NCI-H345 treated with DMSO at 0.1 percent for 48 hours (cell line): ENCODE data around the gene NTF3.

Experiments
- DNase-seq: peaks from one replicate; lab custom pipeline; 2025; ENCODE audit not compliant: unreplicated experiment; lab: John Stamatoyannopoulos, UW

Gene NTF3

DNA sequence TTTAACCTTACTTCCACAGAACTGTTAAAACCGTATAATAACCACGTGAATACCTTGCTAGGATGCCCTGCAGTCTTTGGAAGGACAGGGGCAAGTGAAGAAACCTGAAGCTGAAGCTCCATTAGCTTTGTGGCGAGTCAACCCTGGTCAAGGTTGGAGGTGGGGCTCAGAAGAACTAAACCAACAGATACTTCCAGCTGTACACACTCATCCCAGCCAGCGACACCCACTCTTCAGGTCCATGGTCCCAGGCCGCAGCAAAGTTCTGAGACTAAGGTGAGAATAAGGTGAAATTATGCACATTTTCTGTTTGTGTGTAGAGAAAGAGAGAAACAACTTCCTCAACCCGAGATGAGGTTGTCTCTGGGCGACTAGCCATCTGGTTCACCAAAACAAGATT lies 77.6 kb downstream of the NTF3 start:
- no peak for DNase-seq

DNA sequence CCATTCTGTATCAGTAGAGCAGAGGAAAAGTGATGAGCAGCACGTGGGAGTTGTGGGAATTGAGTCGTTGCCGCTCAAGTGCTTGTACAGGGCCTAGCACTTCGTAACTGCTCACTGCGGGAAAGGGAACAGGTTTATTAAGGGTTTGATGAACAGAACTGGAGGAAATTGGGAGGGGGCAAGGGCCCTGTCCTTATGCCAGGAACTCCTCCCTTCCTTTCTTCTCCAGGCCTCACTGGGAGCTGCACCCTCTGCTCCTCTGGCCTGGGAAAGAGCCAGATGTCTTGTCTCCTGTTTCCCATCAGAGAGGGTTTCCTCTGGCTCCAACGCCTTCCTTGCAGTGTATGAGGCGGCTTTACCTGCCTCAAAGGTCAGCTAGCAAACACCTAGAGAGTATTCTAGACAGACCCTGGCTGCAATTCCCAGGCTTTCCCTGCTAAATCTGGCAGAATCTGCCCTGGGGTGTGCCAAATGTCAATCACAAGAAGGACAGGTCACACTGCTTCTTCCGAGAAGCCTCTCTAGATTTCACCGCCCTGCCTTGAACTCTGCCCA lies 78.4 kb downstream of the NTF3 start:
- DNase-seq = no peak

GRCh38 chr12:5511256-5511643 lies 79.3 kb downstream of the NTF3 start:
- DNase-seq = no peak

DNA sequence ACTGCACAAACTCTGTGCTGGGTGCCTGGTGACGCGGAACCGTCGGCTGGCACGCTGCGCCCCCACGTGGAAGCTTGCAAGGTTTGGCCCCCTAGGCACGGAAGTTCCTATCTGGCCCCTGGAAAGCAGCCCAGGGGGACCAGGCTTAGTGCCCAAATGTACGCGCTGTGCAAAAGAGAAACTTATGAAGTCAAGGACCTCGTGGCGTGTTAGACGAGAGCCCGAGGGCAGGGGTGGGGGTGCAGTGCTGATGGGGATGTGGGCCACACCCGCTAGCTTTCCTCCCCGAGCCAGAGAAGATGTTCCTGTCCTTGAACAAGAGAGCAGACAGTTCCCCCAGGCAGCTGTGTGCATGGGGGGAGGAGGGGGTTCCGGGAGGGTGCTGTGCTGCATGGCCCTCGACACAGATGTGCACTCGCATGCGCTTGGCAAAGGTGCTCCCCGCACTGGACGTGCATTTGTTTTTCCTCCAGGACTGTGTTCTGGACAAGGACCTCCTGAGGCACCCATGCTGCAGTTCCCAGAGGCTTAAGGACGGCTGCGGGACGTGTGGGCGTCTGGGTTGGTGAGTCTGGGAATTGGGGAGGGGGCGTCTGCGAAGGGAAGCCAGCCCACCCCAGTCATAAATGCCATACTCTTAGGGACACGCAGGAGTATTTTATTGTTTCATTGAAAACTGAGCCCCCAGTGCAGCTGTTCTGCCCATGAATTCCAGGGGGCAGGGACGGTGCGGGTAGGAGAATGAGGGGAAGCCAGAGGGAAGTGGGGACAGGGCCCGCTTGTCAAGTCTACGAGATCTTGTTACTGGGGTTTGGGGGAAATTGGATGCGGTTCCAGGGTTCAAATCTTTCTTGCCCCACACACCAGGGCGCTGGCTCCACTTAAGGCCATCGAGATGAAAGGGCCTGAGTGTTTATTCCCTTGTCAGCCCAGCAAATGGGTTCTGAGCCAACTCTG lies 80.0 kb downstream of the NTF3 start:
- DNase-seq = no peak

DNA sequence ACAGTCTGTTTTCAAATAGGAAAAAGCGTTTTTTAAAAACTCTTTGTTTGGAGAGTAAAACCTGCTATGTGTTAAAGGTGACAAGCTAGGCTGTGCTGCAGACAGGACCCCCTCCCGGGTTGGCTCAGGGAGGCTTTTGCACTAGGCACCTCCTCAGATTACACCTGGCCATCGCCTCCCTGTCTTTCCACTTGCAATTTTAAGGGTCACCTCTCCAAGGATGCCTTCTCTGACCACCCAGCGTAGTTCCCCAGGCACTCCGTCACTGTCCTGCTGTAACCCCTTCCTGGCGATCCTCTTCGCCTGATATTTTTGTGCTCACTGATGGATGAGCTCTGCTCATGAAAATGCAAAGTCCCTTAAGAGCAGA lies 80.7 kb downstream of the NTF3 start:
- no peak for DNase-seq

- DNase-seq = no peak
These were observed 81.5 kb downstream of the NTF3 start for GRCh38 chr12:5513406-5513805.

- no peak for DNase-seq
These were observed 82.1 kb downstream of the NTF3 start for GRCh38 chr12:5514016-5514415.

- no peak for DNase-seq
These were observed 82.6 kb downstream of the NTF3 start for GRCh38 chr12:5514545-5514944.

- DNase-seq = no peak
These were observed 83.5 kb downstream of the NTF3 start for GRCh38 chr12:5515458-5515857.

- DNase-seq = no peak
These were observed 84.7 kb downstream of the NTF3 start for GRCh38 chr12:5516371-5517241.

DNA sequence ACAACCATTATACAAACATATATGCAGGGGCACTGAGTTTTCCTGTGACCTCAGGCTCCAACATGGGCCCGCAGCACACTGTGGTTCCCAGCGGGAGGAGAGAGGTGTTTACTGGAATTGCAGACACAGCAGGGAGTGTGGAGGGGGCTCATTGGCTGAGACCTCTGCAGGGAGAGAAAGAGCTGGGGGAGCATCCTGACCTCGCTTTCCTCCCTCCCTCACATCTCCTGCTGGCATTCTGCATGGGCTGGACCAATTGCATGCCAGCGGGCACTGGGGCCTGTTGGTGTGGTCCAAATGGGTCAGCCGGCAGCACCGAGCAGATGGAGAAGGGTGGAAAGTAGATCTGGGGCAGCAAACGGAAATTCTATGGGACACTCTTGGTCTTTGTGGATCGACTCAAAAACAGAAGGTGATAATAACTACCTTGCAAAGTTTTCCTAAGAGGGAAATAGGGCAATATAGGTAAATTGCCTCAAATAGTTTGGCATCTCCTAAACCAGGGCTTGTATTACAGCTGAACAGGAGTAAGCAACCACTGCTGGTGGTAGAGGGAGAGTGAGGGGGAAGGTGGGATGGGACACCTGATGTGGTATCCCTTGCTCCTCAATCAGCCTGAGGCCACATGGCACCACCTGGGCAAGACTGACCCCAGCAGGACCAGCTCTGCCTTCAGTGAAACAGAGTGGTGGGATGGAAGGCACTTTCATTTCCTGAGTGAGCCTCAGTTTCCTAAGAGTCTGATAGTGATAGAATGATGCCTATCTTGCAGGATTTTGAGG lies 86.9 kb downstream of the NTF3 start:
- DNase-seq = no peak

- DNase-seq = no peak
These were observed 88.1 kb downstream of the NTF3 start for GRCh38 chr12:5520037-5520436.

DNA sequence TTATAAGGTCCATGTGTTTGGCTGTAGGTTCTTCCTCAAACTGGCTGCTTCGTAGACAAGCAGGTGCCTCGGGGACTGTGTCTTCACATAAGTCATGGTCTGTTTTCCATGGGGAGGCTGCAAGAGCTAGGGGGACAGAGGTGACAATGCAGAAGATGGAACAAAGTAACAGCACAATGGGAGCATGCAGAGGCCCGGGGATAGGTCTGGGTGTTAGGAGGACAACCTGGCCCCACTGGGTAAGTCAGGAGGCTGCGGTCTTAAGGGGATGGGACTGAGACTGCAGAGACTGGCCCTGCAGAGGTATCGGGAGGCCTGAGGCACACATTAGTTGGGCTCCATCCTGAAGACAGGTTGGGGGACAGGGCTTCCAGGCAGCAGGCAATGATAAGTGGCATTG lies 88.9 kb downstream of the NTF3 start:
- no peak for DNase-seq

DNA sequence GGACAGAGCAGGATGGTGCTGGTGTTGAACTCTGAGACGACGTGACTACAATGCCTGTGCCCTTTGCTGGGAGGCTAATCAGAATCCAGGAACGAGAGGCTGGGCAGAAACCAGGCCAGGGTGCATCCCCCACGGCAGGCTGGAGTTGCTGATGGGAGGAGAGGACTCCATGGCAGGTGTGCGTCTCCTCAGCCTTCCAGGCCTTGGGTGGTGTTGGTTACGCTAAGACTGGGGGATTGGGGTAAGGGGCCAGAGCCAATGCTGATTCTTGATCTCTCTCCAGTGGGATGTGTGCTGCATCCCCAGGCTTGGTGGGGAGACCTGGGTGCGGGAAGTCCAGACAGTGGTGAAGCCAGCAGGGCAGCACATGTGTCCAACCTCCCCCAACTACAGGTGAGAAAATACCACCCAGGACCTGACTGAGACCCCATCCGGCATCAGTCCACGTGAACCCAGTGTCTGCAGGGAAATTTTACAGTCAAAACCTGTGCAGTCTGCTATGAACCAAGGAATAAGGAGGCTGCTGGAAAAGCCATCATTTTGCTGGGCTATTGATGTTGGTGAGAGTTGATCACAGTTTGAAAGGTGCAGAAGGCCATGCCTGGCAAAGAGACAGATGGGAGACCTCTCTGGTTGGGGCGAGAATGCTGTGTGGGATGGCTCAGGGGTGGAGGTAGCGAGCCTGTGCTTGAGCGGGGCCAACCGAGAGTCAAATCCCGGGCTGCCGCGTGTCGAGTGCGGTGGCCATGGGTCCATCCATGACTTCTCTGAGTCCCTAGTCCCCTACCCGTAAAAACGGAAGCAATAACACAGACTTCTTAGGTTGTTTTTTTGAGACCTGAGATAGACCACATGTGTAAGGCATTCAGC lies 89.8 kb downstream of the NTF3 start:
- no peak for DNase-seq

DNA sequence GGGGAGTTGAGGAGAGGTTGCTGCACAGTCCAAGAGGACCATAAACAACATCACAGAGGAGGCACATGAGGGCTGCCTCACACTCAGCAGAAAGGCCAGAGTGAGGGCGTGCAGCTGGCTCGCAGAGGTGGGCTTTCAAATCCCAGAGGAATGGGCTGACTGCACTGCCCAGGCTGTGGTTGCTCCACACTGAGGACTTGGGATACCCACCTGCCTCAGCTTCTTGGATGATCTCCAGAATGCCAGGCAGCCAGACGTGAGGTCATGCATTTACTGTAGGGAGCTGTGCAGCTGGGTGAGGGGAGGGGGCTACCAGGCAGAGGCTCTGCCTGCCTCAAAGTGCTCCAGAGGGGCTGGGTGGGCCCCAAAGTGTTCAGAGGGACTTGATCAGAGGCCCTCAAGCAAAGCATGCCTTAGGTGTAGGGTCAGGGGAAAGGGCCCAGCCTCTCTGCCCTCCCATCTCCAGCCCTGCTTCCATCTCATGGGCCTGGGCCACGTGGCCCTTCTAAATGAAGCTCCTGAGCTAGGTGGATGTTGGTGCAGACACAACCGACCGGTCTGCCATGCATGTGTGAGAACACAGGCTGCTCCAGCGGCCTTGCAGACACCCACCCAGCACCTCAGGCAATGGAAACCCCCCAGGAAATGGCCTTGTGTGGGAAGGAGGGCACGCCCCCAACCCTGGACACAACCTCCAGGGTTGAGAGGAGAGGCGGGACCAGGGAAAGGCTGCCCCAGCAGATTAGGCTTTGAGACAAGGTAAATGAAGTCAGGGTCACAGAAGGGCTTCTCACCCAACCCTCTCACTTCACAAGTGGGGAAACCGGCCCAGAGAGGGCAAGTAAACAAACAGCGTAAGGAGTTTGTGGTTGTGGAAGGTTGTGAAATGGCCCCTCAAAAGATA lies 90.8 kb downstream of the NTF3 start:
- DNase-seq = no peak

DNA sequence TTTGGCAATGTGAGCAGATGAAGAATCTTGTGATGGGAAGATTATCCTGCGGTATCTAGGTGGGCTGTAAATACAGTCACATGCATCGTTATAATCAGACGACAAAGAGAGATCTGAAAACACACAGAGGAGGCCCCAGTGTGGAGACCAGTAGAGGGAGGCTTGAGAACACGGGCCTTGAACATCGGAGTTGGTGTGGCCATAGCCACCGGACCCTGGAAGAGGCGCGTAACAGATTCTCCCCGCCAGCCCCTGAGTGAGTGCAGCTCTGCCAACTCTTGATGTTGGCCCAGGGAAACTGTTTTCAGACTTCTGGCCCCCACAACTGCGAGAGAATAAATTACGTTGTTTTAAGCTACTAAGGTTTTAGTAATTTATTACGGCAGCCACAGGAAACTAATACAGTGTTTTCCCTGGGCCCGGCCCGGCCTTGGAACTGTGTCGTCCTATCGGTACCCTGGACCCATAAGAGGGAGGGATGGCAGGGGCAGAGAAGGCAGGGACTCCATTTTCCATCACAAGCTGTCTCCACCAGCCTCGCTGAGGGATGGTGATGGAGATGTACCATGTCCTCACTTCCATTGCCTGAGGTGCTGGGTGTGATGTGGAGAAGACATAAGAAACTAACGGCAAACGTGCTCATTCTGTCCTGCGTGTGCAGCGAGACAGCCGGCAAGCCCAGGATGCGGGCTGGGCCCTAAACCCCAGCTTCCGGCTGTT lies 91.6 kb downstream of the NTF3 start:
- DNase-seq = no peak

DNA sequence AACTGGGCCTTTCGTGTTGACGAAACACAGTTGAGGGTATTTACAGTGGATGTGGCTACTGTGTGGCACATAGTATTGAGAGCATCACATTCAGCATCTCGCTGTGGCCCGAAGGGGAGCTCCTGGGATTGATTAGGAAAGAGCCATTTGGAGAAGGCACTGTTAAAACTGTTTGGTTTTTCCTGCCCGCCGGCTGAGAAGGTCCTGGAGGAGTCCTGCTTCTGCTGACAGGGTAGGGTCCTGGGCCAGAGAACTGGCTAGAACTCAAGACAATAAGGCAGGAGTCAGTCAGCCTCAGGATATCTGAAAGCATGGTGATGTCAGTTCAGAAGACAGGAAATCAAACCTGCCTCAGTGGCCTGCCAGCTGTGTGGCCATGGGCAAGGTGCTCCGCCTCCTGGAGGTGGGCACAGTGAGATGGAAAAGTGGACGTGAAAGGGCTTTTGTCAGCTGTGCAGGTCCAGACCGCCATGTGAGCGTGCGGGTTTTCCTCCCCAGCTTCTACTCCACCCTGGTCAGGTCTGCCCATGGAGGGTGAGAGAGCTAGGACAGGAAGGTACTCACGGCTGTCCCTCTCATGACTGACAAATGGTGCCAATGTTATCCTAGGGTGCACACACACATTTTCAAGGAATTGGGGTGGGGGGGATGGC lies 92.3 kb downstream of the NTF3 start:
- no peak for DNase-seq
